GM15510 (cell line): ENCODE results near the gene PRKRIP1.

Experiments
- POLR2A ChIP-seq: IDR thresholded peaks from 3 replicates; pipeline ENCODE4 v1.6.1; 2011; ENCODE audit warnings: borderline replicate concordance; ENCODE audit not compliant: insufficient read length; ENCODE audit errors: extremely low read depth

PRKRIP1 gene

GRCh38 chr7:102466097-102466496 is 69.9 kb downstream of the PRKRIP1 start:
- TF ChIP-seq POLR2A, result no peak

DNA sequence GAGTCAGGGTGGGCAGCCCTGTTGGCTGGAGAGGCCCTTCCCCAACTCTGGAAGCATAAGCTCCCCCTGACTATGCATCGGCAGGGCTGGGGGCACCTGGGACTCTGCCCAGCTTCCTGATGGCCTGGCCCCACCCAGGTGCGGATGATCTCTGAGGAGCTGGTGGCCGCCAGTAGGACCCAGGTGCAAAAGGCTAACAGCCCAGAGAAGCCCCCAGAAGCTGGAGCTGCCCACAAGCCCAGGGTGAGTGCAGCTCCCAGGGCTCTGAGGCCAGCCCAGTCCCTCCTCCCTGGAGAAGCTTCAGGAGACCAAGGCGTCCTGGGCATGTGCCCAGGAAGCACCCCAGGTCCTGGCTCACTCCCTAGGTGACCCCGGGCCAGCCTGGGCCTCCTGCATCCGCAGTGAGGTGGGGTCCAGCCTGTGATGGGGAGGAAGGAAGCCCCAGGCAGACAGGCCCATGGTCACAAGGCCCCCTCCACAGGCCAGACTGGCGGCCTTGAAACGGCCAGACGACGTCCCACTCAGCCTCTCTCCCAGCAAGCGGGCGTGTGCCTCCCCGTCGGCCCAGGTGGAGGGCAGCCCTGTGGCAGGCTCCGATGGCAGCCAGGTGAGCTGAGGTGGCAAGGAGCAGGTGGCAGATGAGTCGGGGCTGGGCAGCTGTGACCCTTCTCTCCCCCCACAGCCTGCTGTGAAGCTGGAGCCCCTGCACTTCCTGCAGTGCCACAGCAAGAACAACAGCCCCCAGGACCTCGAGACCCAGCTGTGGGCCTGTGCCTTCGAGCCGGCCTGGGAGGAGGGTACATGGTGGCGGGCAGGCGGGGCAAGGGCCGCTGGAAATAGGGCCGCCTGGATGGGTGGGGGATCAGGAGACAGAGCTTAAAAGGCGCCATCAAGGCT is 71.7 kb downstream of the PRKRIP1 start:
- no peak for TF ChIP-seq POLR2A

GRCh38 chr7:102468478-102469350 is 72.6 kb downstream of the PRKRIP1 start:
- no peak for TF ChIP-seq POLR2A

GRCh38 chr7:102469351-102469971 is 73.3 kb downstream of the PRKRIP1 start:
- TF ChIP-seq POLR2A, result no peak

DNA sequence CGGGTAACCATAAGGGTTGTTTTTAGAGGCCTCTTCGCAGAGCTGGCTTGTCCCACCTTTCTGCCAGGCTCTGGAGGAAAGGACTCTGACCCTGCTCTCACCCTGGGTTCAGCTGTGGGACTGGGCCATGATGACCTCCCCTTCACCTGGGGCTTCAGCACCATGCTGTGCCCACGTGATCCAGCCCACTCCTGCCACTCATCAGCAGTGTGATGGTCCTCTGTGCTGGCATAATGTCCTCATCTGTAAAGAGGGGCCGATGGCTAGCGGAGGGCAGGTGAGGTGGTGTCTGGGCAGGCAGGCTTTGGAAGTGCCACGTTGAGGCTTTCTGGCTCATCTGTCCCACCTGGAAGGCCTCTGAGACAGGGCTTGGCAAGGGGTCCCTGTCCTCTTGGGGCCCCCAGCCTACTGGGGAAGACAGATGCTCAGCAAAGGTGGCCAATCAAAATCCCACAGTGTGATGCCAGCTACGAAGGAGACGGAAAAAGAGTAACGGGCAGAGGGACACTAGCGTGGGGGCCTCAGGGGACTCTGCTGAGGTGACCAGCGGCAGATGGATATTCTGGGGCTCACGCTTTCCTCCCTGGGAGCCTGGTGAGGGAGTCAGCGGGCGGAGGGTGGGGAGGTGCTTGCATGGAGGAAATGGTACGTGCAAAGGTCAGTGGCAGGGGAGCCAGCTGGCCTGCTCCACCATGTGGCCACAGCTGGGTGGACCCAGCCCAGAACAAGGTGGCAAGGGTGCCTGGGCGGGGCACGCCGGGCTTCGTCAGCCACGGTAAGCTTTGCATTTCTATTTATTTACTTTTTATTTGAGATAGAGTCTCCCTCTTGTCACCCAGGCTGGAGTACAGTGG is 74.0 kb downstream of the PRKRIP1 start:
- TF ChIP-seq POLR2A, result no peak

- TF ChIP-seq POLR2A, result no peak
Measured at GRCh38 chr7:102471791-102472125, 75.6 kb downstream of the PRKRIP1 start.

DNA sequence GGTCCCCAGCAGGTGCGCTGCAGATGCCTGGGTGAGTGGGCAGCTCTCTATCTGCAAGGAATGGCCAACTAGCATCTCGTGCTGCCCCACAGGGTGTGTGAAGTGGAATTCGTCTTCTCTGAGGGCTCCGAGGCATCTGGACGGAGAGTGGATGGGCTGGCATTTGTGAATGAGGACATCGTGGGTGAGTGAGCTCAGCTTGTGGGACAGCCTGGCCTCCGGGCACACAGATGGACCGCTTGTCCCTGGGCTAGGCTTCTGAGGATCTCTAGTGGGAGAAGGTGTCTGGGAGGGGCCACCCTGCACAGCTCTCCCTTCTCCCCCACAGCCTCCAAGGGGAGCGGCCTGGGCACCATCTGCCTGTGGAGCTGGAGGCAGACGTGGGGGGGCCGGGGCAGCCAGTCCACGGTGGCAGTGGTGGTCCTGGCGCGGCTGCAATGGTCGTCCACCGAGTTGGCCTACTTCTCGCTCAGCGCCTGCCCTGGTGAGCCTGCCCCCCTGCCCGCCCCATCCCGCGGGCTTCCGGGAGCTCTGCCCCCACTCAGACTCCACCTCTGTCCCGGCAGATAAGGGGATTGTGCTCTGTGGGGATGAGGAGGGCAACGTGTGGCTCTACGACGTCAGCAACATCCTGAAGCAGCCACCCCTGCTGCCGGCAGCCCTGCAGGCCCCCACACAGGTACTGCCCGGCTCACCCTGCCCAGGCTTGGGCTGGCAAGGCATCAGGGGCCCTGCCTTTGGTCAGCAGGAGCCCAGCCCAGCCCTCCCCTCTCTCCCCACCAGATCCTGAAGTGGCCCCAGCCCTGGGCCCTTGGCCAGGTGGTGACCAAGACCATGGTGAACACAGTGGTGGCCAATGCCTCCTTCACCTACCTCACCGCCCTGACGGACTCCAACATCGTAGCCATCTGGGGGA is 76.2 kb downstream of the PRKRIP1 start:
- TF ChIP-seq POLR2A, result no peak

DNA sequence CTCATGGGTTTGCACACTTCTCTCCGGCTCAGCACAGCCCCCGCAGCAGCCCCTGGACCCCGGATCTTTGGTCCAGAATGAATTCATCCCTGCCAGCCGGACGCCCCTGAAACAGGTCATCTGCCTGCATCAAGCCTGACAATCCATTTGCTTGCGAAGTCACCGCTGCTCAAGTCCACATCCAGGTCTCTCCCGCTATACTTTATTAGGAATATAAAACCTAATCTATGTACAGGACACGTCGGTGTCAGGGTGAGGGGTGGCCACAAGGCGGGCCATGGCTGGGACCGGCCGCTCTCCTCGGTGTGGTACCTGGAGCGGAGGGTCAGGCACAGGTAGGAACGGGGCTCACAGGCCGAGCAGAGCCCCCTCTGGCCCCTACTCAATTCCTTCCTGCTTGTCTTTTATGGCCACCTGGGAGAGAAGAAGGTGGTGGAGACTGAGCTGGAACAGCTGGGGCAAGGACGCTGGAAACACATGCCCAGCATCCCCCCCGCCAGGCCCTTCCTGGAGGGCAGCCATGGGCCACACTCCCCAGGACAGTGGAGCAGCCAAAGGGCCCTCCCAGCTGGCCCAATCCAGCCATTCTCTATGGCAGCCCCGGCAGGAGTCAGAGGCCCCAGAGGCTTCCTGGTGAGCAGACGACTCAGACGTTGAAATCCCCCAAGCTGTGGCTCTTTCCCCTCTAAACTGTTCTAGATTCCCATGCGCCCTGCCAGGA is 77.3 kb downstream of the PRKRIP1 start:
- TF ChIP-seq POLR2A, result no peak
